HG03175 (cell line): ENCODE data around the gene EVA1B.

Experiments used
- ATAC-seq: cut with Tn5 transposase; IDR thresholded peaks from one replicate; pipeline ENCODE4 v1.9.1; 2021; ENCODE audit warnings: mild to moderate bottlenecking, moderate library complexity; ENCODE audit not compliant: unreplicated experiment

EVA1B gene

DNA sequence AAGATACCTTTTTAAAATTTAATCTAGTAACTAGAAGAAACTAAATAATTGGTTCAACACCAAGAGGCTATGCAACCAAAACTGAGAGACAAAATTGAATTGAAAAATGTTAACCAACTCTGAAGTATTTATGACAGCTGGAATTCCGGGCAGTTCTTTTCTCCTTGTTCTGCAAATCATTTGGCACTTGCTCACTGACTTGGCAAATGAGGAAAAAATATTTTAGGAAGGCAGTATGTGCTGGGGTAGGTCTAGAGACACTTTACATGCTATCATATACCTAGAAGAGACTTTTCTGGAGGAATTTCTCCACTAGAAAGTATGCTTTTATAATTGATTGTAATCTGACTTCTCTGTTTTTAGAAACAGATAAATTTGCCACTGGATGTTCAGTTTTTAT, 39.4 kb downstream of the EVA1B start:
- ATAC-seq: no peak

DNA sequence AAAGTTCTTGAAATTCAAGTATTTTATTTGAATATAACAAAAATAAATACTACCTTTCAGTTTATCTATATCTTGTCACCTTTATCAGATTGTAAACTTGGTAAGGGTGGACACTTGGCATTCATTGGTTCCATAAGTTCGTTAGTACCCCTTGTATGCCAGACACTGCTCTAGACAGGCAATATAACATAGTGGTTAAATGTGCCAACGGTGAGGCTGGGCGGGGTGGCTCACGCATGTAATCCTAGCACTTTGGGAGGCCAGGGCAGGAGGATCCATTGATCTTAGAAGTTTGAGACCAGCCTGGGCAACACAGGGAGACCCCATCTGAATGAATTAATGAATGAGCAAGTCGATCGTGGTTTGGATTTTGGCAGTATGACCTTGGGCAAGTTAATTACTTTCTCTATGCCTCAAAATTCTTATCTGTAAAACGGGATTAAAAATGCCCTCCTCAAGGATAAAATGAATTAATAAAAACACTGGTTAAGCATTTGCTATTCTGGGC, 43.6 kb downstream of the EVA1B start:
- ATAC-seq: no peak

DNA sequence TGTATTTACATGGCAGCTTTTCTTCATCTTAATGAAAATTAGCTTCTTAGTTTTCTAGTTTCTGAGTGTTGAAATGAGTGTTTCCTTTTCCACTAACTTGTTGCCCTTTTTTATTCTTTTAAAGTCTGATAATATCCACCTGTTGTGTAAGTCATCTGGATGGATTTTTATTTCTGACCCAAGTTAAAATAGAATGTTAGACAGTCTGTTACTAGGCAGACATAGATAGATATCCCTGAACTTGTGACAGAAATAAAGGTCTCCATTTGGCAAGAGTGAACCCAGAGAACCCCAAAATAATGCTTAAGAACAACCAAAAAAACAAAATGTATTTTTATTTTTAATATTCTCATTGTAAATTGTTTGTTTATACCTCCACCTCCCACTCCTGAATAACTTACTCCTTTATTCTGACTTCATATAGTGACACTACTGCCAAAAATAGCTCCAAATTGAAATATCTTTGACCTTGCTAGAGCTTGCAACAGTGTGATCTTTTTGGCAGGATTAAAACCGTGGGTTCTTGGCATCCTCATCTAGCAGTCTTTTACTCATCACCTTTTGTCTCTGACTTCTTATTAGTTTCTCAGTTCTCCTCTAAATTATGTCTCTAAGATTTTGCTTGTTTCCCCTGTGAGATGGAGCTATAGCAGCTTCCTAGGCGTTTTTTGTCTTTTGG, 44.2 kb downstream of the EVA1B start:
- no peak for ATAC-seq

DNA sequence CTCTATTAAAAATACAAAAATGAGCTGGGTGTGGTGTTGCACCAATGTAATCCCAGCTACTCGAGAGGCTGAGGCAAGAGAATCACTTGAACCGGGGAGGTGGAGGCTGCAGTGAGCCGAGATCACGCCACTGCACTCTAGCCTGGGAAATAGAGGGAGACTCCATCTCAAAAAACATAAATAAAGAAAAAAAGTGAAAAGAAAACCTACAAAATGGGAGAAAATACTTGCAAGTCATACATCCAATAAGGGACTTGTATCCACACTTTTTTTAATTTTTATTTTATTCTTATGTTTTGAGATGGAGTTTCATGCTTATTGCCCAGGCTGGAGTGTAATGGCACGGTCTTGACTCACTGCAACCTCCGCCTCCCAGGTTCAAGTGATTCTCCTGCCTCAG, 46.8 kb downstream of the EVA1B start:
- ATAC-seq: no peak

DNA sequence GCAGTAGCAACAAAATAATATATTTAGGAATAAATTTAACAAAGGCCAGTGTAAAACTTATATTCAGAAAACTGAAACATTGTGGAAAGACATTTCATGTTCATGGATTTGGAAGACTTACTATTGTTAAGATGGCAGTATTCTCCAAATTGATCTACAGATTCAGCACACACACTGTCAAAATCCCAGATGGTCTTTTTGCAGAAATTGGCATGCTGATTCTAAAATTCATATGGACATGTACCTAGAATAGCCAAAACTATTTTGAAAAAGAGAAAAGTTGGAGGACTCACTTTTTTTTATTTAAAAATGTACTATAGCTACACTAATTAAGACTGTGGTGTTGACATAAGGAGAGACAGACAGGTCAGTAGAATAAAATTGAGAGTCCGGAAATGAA, 49.2 kb downstream of the EVA1B start:
- ATAC-seq: no peak

DNA sequence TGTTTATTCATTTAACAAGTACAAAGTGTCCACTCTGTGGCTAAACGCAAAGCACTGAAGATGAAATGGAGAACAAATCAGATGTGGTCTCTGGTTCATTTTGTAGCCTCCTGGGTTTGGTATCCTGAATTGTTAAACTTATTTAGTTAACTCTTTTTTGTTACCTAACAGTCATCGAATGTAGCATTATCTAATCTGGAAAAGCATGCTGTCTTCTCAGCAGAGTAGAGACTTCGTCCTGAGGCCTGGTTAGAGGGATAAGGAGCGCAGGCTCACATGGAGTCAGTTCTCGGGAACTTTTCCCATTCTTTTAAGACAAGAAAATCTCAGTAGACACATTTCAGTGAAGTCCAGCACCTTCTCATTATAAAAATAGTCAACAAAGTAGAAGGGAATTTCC, 50.4 kb downstream of the EVA1B start:
- no peak for ATAC-seq
